SU-DHL-6 (cell line): ENCODE results near the gene RBM48.

ENCODE experiments used
- EZH2phosphoT487 ChIP-seq: fragments of 200-600 bp; sonication (generic), shearing (Covaris generic); conservative IDR thresholded peaks from 2 replicates; pipeline ENCODE4 v1.6.1; 2018; ENCODE audit warnings: mild to moderate bottlenecking, antibody characterized with exemption, low read length, moderate library complexity, mixed read lengths
- TF ChIP-seq, protein P1 (sequence below): fragments of 200-600 bp; sonication (generic); IDR thresholded peaks from one replicate; pipeline ENCODE4 v1.5.1; 2017; ENCODE audit warnings: antibody characterized with exemption, mild to moderate bottlenecking, low read length, moderate library complexity; ENCODE audit not compliant: insufficient read depth, poor library complexity, severe bottlenecking

DNA sequence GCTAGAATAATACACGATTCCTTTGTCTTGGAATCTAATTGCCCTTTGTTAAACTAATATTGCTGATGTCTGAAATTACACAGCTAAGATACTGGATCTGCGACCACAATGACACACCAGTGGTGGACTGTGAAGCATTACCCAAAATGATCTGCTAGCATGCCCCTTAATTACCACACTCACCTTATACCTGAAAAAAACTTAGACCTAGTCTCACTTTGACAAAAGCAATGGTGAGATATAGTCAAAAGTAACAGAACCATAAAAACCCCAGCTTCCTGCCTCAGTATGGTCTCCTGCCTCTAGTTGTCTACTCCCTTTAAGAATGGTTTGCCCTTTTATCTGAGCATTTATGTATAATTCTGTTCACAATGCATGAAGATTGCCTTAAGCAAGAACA, 30.0 kb upstream of the RBM48 start:
- TF ChIP-seq, protein P1, sequence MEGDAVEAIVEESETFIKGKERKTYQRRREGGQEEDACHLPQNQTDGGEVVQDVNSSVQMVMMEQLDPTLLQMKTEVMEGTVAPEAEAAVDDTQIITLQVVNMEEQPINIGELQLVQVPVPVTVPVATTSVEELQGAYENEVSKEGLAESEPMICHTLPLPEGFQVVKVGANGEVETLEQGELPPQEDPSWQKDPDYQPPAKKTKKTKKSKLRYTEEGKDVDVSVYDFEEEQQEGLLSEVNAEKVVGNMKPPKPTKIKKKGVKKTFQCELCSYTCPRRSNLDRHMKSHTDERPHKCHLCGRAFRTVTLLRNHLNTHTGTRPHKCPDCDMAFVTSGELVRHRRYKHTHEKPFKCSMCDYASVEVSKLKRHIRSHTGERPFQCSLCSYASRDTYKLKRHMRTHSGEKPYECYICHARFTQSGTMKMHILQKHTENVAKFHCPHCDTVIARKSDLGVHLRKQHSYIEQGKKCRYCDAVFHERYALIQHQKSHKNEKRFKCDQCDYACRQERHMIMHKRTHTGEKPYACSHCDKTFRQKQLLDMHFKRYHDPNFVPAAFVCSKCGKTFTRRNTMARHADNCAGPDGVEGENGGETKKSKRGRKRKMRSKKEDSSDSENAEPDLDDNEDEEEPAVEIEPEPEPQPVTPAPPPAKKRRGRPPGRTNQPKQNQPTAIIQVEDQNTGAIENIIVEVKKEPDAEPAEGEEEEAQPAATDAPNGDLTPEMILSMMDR: no peak
- no peak for TF ChIP-seq EZH2phosphoT487
